Spleen (tissue), 11 donors: ENCODE measurements around the gene NTRK2. TPM values are rescaled to one million over a fixed set of nuclear protein-coding genes. Genes with fewer than 3 reads are reported as not detected.

Source experiments
- DNase-seq: peaks from one replicate; pipeline ENCODE4 v3.0.0-alpha.2; 2020
- H3K27ac ChIP-seq, 8 donors: fragments of 200-600 bp; sonication (generic) in 7 of 8; 1 replicate in 4 of 8; 2 replicates in 4 of 8; pipeline versions ENCODE4 v1.5.0 to v1.8.0; 2016 to 2021; ENCODE audit warnings: inconsistent platforms in 4 of 8, mild to moderate bottlenecking in 4 of 8, moderate library complexity in 1 of 8
- H3K27me3 ChIP-seq, 7 donors: fragments of 200-600 bp; sonication (generic) in 6 of 7; replicated peaks in 1 of 7; 1 replicate in 4 of 7; 2 replicates in 3 of 7; pipeline versions ENCODE4 v1.5.0 to v1.8.0; 2016 to 2021; ENCODE audit warnings: inconsistent platforms in 3 of 7, mild to moderate bottlenecking in 1 of 7
- H3K36me3 ChIP-seq, 6 donors: fragments of 200-600 bp; sonication (generic) in 5 of 6; 1 replicate in 4 of 6; 2 replicates in 2 of 6; pipeline versions ENCODE4 v1.5.0 to v1.8.0; 2016 to 2021; ENCODE audit warnings: inconsistent platforms in 2 of 6
- H3K4me1 ChIP-seq, 6 donors: fragments of 200-600 bp; sonication (generic) in 5 of 6; 1 replicate in 3 of 6; 2 replicates in 3 of 6; pipeline versions ENCODE4 v1.5.0 to v1.8.0; 2016 to 2021; ENCODE audit warnings: inconsistent platforms in 3 of 6
- H3K4me3 ChIP-seq, 8 donors: fragments of 200-600 bp; sonication (generic) in 7 of 8; 1 replicate in 4 of 8; 2 replicates in 4 of 8; pipeline versions ENCODE4 v1.5.0 to v1.8.0; 2016 to 2021; ENCODE audit warnings: inconsistent platforms in 4 of 8, mild to moderate bottlenecking in 4 of 8, moderate library complexity in 2 of 8
- H3K9me3 ChIP-seq, 8 donors: fragments of 200-600 bp; sonication (generic) in 7 of 8; 1 replicate in 4 of 8; 2 replicates in 4 of 8; pipeline versions ENCODE4 v1.5.0 to v1.8.0; 2016 to 2021; ENCODE audit warnings: inconsistent platforms in 4 of 8
- POLR2A ChIP-seq, 3 donors: fragments of 450-650 bp; IDR thresholded peaks; one replicate each; pipeline ENCODE4 v1.5.1; 2017; ENCODE audit warnings: antibody characterized with exemption in 3 of 3, mild to moderate bottlenecking in 1 of 3
- POLR2AphosphoS5 ChIP-seq, 3 donors: sonication (generic); formaldehyde crosslinking; IDR thresholded peaks; one replicate each; pipeline ENCODE4 v1.5.1; 2017; ENCODE audit warnings: antibody characterized with exemption in 3 of 3
- WGBS, 5 donors: extraction: QIAGEN DNeasy Blood & Tissue Kit in 3 of 5; methylation state at CpG; one replicate each; pipeline versions ENCODE4 v1.1.5 to v1.1.7; 2013 to 2018; 5-methylcytosine and 5-hydroxymethylcytosine counted together
- intact Hi-C: fragments of 100-400 bp; cut with DNase I; formaldehyde crosslinking; loops from one replicate; pipeline ENCODE4 v1.15.0; 2023; ENCODE audit warnings: low total_unique reads
- polyA plus RNA-seq, 3 donors: library from polyadenylated mRNA; stranded (reverse); fragments of 200-250 nt; gene quantifications; one replicate each; pipeline ENCODE4 v1.2.1, GENCODE V29; 2013
- total RNA-seq, 7 donors: library from RNA; depleted of rRNA in 3 of 7; stranded (reverse); fragments of >200 nt in 3 of 7; fragmentation: NEBNext Ultra II Directional in 4 of 7; extraction: Animal tissue kit (Norgen Biotek cat#: 25700) in 4 of 7; gene quantifications; one replicate each; pipeline versions ENCODE4 v1.1.0 to v1.2.1, GENCODE V29; 2016 to 2021
- TF ChIP-seq, protein P1 (sequence below), 11 experiments: fragments of 200-600 bp in 7 of 11; fragments of 450-650 bp in 4 of 11; sonication (generic) in 4 of 11; IDR thresholded peaks in 8 of 11; conservative IDR thresholded peaks in 3 of 11; 1 replicate in 7 of 11; 2 replicates in 4 of 11; pipeline versions ENCODE4 v1.4.0 to v1.8.0; 2016 to 2021; ENCODE audit warnings: antibody characterized with exemption in 11 of 11, inconsistent platforms in 4 of 11, mild to moderate bottlenecking in 1 of 11
- donor health status: healthy with polysubstance abuse.
- donor health status: DM: no; HTN: no; CAD: no; lungs with moderate emphysema.
- donor health status: DM: no; HTN: no; CAD: no.
- donor health status: Bipolar disorder and iron deficiency.
- donor health status: healthy.
- donor health status: DM: no; HTN: no; CAD: no.
- donor health status: DM: yes; HTN: yes; CAD: no.

NTRK2 gene
- total and polyA plus RNA-seq, 10 donors = 0.63 to 22.7 (median 8.9) TPM

DNA sequence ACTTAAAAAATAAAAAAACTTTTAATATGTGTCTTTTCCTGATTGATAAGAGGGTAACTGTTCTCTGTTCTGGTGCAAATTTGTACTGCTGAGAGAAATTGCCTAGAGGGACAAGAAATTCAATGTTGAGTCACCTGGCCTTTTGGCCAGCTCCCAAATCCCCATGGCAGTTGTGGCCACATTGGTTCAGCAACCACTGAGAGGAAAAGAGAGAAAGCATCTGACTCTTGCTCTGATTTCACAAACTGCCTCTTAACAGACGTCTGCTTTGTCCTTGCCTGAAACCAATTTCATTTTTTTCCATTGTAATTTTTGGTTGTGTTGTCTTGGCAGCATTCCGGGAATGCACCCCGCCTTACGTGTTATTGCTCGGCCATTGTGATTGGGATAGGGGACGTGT lies 42.4 kb downstream of the NTRK2 start:
- Histone ChIP-seq H3K27me3 (no peaks in the 10 kb centered on the region), H3K4me1 (peaks cover 0 to 8% (median 2%) of the 10 kb centered on the region in 6 donors), H3K4me3 (no peak overlapping the region), H3K36me3 (no peaks in the 10 kb centered on the region), H3K27ac (no peak overlapping the region), H3K9me3 (no peaks in the 10 kb centered on the region)
- WGBS, 5 donors = 75 to 80% (median 79%) methylated on average over 6 of the region's 6 CpGs
- TF ChIP-seq POLR2AphosphoS5 (IDR thresholded peaks at IDR 0.05) (no peak), POLR2A (IDR thresholded peaks at IDR 0.05) (no peak)
- TF ChIP-seq, protein P1, sequence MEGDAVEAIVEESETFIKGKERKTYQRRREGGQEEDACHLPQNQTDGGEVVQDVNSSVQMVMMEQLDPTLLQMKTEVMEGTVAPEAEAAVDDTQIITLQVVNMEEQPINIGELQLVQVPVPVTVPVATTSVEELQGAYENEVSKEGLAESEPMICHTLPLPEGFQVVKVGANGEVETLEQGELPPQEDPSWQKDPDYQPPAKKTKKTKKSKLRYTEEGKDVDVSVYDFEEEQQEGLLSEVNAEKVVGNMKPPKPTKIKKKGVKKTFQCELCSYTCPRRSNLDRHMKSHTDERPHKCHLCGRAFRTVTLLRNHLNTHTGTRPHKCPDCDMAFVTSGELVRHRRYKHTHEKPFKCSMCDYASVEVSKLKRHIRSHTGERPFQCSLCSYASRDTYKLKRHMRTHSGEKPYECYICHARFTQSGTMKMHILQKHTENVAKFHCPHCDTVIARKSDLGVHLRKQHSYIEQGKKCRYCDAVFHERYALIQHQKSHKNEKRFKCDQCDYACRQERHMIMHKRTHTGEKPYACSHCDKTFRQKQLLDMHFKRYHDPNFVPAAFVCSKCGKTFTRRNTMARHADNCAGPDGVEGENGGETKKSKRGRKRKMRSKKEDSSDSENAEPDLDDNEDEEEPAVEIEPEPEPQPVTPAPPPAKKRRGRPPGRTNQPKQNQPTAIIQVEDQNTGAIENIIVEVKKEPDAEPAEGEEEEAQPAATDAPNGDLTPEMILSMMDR (IDR thresholded peaks at IDR 0.05 in 8 of 11, conservative IDR thresholded peaks at IDR 0.05 in 3 of 11) = no peak
- no peak for DNase-seq
- intact Hi-C loops = no loop called here

DNA sequence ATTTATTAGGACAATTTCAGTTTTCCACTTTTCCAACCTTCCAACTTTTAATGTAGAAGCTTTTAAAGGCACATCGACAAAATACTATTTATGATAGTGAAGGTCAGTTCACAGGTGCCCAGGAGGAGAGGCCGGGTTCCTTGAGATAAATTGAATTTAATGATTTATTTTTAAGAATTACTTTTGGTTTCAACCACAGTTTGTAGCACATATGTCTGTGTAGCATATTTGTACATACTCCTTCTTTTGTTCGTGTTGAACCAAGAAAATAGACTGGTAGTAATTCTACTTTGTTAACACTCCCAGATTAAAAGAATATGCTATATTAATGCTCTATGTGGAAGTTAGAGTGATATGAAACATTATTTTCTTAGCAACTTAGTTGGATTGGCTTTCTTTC lies 46.7 kb downstream of the NTRK2 start:
- WGBS, 5 donors = 86 to 92% (median 89%) methylated on average over 3 of the region's 3 CpGs
- DNase-seq = no peak
- intact Hi-C loops = no loop called here

DNA sequence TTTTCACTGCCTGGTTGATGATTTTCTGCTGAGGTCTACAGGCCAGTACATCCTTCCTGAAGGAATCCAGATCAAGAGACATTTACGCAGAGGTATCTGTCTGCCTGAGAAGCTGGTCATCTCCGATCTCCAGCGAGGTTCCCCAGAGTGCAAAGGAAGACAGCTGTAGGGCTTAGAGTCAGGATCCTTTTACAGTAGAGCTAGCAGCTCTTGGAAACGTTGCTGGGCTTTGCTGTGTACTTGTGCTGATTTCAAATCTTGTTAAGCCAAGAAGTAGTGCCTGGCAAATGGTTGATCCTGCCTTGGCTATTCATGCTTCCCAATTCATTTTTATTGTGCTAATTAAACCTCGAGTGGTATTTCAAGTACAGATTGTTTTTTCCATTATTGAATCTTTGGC lies 48.9 kb downstream of the NTRK2 start:
- Histone ChIP-seq H3K4me3 (no peak overlapping the region), H3K9me3 (peaks cover 0 to 8% (median 0%) of the 10 kb centered on the region in 8 donors), H3K27me3 (no peaks in the 10 kb centered on the region), H3K4me1 (no peaks in the 10 kb centered on the region), H3K27ac (no peak overlapping the region), H3K36me3 (no peaks in the 10 kb centered on the region)
- TF ChIP-seq, protein P1 (IDR thresholded peaks at IDR 0.05 in 8 of 11, conservative IDR thresholded peaks at IDR 0.05 in 3 of 11) = no peak
- no peak for TF ChIP-seq POLR2A (IDR thresholded peaks at IDR 0.05)
- no peak for TF ChIP-seq POLR2AphosphoS5 (IDR thresholded peaks at IDR 0.05)
- no peak for DNase-seq
- intact Hi-C loops = no loop called here
- WGBS, 5 donors = 60 to 72% (median 68%) methylated on average over 5 of the region's 5 CpGs

More for the DNA sequence above, 46.7 kb downstream of the NTRK2 start:
- Histone ChIP-seq H3K27ac (no peak overlapping the region), H3K36me3 (no peaks in the 10 kb centered on the region), H3K4me1 (no peaks in the 10 kb centered on the region), H3K27me3 (no peaks in the 10 kb centered on the region), H3K4me3 (no peak overlapping the region), H3K9me3 (peaks cover 0 to 8% (median 0%) of the 10 kb centered on the region in 8 donors)
- TF ChIP-seq, protein P1 (IDR thresholded peaks at IDR 0.05 in 8 of 11, conservative IDR thresholded peaks at IDR 0.05 in 3 of 11) = no peak

DNA sequence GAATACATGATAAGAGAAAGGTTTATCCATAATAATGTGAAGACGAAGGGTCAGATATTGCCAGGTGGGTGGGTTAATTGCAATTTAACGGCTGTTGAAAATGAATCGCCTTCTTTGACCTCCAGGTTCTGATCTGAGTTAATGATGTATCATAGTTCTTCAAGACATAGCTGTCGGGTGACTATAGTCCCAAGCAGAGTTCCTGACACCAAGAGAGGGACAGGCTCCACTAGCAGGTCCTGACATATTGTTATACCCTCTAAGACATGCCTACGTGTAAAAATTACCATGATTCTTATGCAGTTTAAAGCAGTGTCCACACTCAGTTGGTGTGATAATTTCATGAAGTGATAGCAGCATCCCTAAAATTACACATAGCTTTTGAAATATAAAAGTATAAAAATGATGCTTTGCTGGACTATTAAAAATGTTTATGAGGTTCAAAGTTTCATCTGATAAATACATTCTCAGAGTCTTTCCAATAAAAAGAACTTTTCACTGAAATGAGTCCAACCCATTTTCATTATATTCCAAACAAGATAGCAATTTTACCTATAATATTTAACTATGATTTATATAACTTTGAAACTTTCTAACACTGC lies 53.0 kb downstream of the NTRK2 start:
- intact Hi-C loops = no loop called here
- Histone ChIP-seq H3K9me3 (peaks cover 0 to 8% (median 0%) of the 10 kb centered on the region in 8 donors), H3K36me3 (no peaks in the 10 kb centered on the region), H3K4me1 (no peaks in the 10 kb centered on the region), H3K27ac (no peak overlapping the region), H3K27me3 (no peaks in the 10 kb centered on the region), H3K4me3 (no peak overlapping the region)
- 87 to 94% (median 91%) methylated on average over 5 of the region's 5 CpGs for WGBS, 5 donors
- DNase-seq = no peak
- TF ChIP-seq, protein P1 (IDR thresholded peaks at IDR 0.05 in 8 of 11, conservative IDR thresholded peaks at IDR 0.05 in 3 of 11) = no peak
- no peak for TF ChIP-seq POLR2A (IDR thresholded peaks at IDR 0.05)
- no peak for TF ChIP-seq POLR2AphosphoS5 (IDR thresholded peaks at IDR 0.05)
